GM18868 (cell line): Measurements from ENCODE around the gene NAA25.
"Not testable (repeated sequence)": the region's sequence is repeated elsewhere in the genome, so short reads cannot be mapped to it uniquely, and the experiment has no call there.

Experiments
- ATAC-seq: cut with Tn5 transposase; IDR thresholded peaks from one replicate; pipeline ENCODE4 v1.9.1; 2021; ENCODE audit warnings: mild to moderate bottlenecking, moderate library complexity; ENCODE audit not compliant: unreplicated experiment

NAA25 gene

GRCh38 chr12:112010415-112011344, 97.9 kb downstream of the NAA25 start:
- no peak for ATAC-seq

- not testable (repeated sequence) for ATAC-seq
These were observed 99.0 kb downstream of the NAA25 start for GRCh38 chr12:112009596-112009995.

- no peak for ATAC-seq
These were observed 99.7 kb downstream of the NAA25 start for GRCh38 chr12:112008918-112009317.

GRCh38 chr12:112007945-112008344, 100.6 kb downstream of the NAA25 start:
- no peak for ATAC-seq

GRCh38 chr12:112005419-112006395, 102.9 kb downstream of the NAA25 start:
- ATAC-seq = no peak

- no peak for ATAC-seq
These were observed 104.5 kb downstream of the NAA25 start for GRCh38 chr12:112004041-112004440.

GRCh38 chr12:112001576-112001975, 107.0 kb downstream of the NAA25 start:
- no peak for ATAC-seq

- no peak for ATAC-seq
These were observed 107.8 kb downstream of the NAA25 start for GRCh38 chr12:112000820-112001219.

- not testable (repeated sequence) for ATAC-seq
These were observed 109.5 kb downstream of the NAA25 start for GRCh38 chr12:111999129-111999528.

- ATAC-seq = no peak
These were observed 110.6 kb downstream of the NAA25 start for GRCh38 chr12:111998015-111998414.

GRCh38 chr12:111997300-111997699, 111.3 kb downstream of the NAA25 start:
- no peak for ATAC-seq

GRCh38 chr12:111995782-111996480, 112.7 kb downstream of the NAA25 start:
- ATAC-seq = no peak

- ATAC-seq = not testable (repeated sequence)
These were observed 114.1 kb downstream of the NAA25 start for GRCh38 chr12:111994211-111995111.

- no peak for ATAC-seq
These were observed 115.1 kb downstream of the NAA25 start for GRCh38 chr12:111993292-111994150.

GRCh38 chr12:111992464-111992863, 116.1 kb downstream of the NAA25 start:
- no peak for ATAC-seq

GRCh38 chr12:111991946-111992345, 116.6 kb downstream of the NAA25 start:
- ATAC-seq = no peak

GRCh38 chr12:111991535-111991934, 117.0 kb downstream of the NAA25 start:
- ATAC-seq = no peak

- ATAC-seq = no peak
These were observed 123.8 kb downstream of the NAA25 start for GRCh38 chr12:111984820-111985219.

- ATAC-seq = no peak
These were observed 126.6 kb downstream of the NAA25 start for GRCh38 chr12:111981987-111982386.
